ENCODE data around the gene NUTM2D. TPM values are rescaled to one million over a fixed set of nuclear protein-coding genes. Genes with fewer than 3 reads are reported as not detected.
"Not testable (repeated sequence)": the region's sequence is repeated elsewhere in the genome, so short reads cannot be mapped to it uniquely, and the experiment has no call there.

The NUTM2D gene
- total and polyA plus RNA-seq, 2 experiments from 2014 or later: 0.06 to 0.65 TPM

DNA sequence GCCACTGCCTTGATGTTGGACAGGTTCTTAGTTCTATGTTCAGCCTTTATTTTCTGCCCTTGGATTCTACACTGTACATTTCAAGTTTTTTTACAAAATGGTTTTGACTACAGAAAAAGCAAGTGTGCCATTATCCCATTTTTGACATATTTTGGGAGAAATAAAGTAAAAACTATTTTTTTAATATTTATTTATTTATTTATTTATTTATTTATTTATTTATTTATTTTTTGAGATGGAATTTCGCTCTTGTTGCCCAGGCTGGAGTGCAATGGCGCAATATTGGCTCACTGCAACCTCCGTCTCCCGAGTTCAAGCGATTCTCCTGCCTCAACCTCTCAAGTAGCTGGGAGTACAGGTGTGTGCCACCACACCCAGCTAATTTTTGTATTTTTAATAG lies 33.0 kb upstream of the NUTM2D start:
- Histone ChIP-seq H3F3A (ENCODE audit: insufficient read depth) (peaks cover 22% of the 10 kb centered on the region), H3K4me1 (ENCODE audit: insufficient read depth) (peaks cover 19% of the 10 kb centered on the region), H3K79me2 (ENCODE audit: insufficient read depth) (peaks cover 32% of the 10 kb centered on the region)
- H3K9ac ChIP-seq; H3K9me3 ChIP-seq (ENCODE audit: low read depth); H3K4me2 ChIP-seq (ENCODE audit: unreplicated experiment); H3K27me3 ChIP-seq (replicated peaks; ENCODE audit: insufficient read depth); H3K36me3 ChIP-seq (ENCODE audit: low read depth); in situ Hi-C loops (cut with MboI); H3K9me2 ChIP-seq (ENCODE audit: insufficient read depth); H2AFZ ChIP-seq; H3K27ac ChIP-seq; H3K4me3 ChIP-seq; H4K20me1 ChIP-seq (ENCODE audit: insufficient read depth); DNase-seq: not testable (repeated sequence)
- 92 to 100% methylated on average over 2 to 5 of the region's 5 CpGs for WGBS, 2 experiments (ENCODE audit: low coverage in 1 of 2, low lambda C conversion rate in 2 of 2, missing lambda C conversion rate in 2 of 2)

DNA sequence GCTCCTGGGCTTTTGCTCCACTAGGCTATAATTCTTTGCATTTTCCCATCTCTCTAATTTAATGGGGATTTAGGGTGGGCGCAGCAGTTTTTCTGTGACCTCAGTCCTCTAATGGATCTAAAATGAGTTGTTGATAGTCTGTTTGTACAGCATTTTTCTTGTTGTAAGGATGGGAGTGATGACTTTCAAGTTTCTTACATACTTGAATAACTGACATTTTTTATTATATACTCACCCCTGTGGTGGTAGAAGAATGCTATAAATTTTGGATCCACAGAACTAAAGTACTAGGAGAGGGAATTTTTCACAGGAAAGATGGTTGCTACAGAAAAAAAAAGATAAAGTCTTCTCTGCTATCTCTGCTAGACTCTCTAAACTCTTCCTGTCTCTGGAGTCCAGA lies 29.6 kb upstream of the NUTM2D start:
- in situ Hi-C loops (cut with MboI); H3K9me2 ChIP-seq (ENCODE audit: insufficient read depth); H3K36me3 ChIP-seq (ENCODE audit: low read depth); H3K27me3 ChIP-seq (replicated peaks; ENCODE audit: insufficient read depth); H4K20me1 ChIP-seq (ENCODE audit: insufficient read depth); H2AFZ ChIP-seq; H3K9me3 ChIP-seq (ENCODE audit: low read depth): not testable (repeated sequence)
- H3K9ac ChIP-seq: peak overlapping the region; percentile 48
- peaks cover 14% of the 10 kb centered on the region for H3F3A ChIP-seq (ENCODE audit: insufficient read depth)
- 83 to 86% methylated on average over 1 of the region's 1 CpG for WGBS, 2 experiments (ENCODE audit: low coverage in 1 of 2, low lambda C conversion rate in 2 of 2, missing lambda C conversion rate in 2 of 2)
- peak overlapping the region; percentile 33; the same call in 1 of the 2 replicates for H3K4me3 ChIP-seq
- H3K79me2 ChIP-seq (ENCODE audit: insufficient read depth): peaks cover 36% of the 10 kb centered on the region
- peak; percentile 34 for DNase-seq
- H3K27ac ChIP-seq: peak overlapping the region; percentile 55
- peaks cover 20% of the 10 kb centered on the region for H3K4me1 ChIP-seq (ENCODE audit: insufficient read depth)
- peak overlapping the region; percentile 44 for H3K4me2 ChIP-seq (ENCODE audit: unreplicated experiment)

- H4K20me1 ChIP-seq (ENCODE audit: insufficient read depth); H3K9me2 ChIP-seq (ENCODE audit: insufficient read depth); H3K27me3 ChIP-seq (replicated peaks; ENCODE audit: insufficient read depth); H3K9me3 ChIP-seq (ENCODE audit: low read depth); H3K4me3 ChIP-seq; H3K4me2 ChIP-seq (ENCODE audit: unreplicated experiment); in situ Hi-C loops (cut with MboI); DNase-seq; H2AFZ ChIP-seq; H3K9ac ChIP-seq: not testable (repeated sequence)
- Histone ChIP-seq H3K79me2 (ENCODE audit: insufficient read depth) (peaks cover 42% of the 10 kb centered on the region), H3K27ac (peak overlapping the region; percentile 34), H3F3A (ENCODE audit: insufficient read depth) (peaks cover 14% of the 10 kb centered on the region), H3K4me1 (ENCODE audit: insufficient read depth) (peaks cover 20% of the 10 kb centered on the region), H3K36me3 (ENCODE audit: low read depth) (0 out of 2 replicates have a peak, but pooled peaks cover 15% of the 10 kb centered on the region)
- 95 to 98% methylated on average over 2 of the region's 2 CpGs for WGBS, 2 experiments (ENCODE audit: low coverage in 1 of 2, low lambda C conversion rate in 2 of 2, missing lambda C conversion rate in 2 of 2)
Observed at GRCh38 chr10:87329131-87329530, 28.4 kb upstream of the NUTM2D start.

- H3K9me3 ChIP-seq (ENCODE audit: low read depth); in situ Hi-C loops (cut with MboI); H3K27me3 ChIP-seq (replicated peaks; ENCODE audit: insufficient read depth); H2AFZ ChIP-seq; H4K20me1 ChIP-seq (ENCODE audit: insufficient read depth); H3K4me2 ChIP-seq (ENCODE audit: unreplicated experiment); H3K9ac ChIP-seq; H3K4me3 ChIP-seq; H3K9me2 ChIP-seq (ENCODE audit: insufficient read depth); H3K27ac ChIP-seq: not testable (repeated sequence)
- peak; percentile 13 for DNase-seq
- Histone ChIP-seq H3F3A (ENCODE audit: insufficient read depth) (peaks cover 14% of the 10 kb centered on the region), H3K4me1 (ENCODE audit: insufficient read depth) (peaks cover 20% of the 10 kb centered on the region), H3K36me3 (ENCODE audit: low read depth) (peaks cover 20% of the 10 kb centered on the region; the same call in 1 of the 2 replicates), H3K79me2 (ENCODE audit: insufficient read depth) (peaks cover 57% of the 10 kb centered on the region)
- WGBS, 2 experiments (ENCODE audit: low coverage in 1 of 2, low lambda C conversion rate in 2 of 2, missing lambda C conversion rate in 2 of 2): 95 to 97% methylated on average over 1 of the region's 1 CpG
Observed at GRCh38 chr10:87332687-87333086, 24.9 kb upstream of the NUTM2D start.

- WGBS, 2 experiments (ENCODE audit: low coverage in 1 of 2, low lambda C conversion rate in 2 of 2, missing lambda C conversion rate in 2 of 2): 58% methylated on average over 3 of the region's 3 CpGs
- peak; percentile 39 for DNase-seq
- H4K20me1 ChIP-seq (ENCODE audit: insufficient read depth); H3K27me3 ChIP-seq (replicated peaks; ENCODE audit: insufficient read depth); H3K36me3 ChIP-seq (ENCODE audit: low read depth); H3F3A ChIP-seq (ENCODE audit: insufficient read depth); in situ Hi-C loops (cut with MboI); H2AFZ ChIP-seq; H3K9me2 ChIP-seq (ENCODE audit: insufficient read depth); H3K9me3 ChIP-seq (ENCODE audit: low read depth): not testable (repeated sequence)
- Histone ChIP-seq H3K27ac (peak overlapping the region; percentile 66), H3K79me2 (ENCODE audit: insufficient read depth) (peaks cover 67% of the 10 kb centered on the region), H3K4me1 (ENCODE audit: insufficient read depth) (peaks cover 22% of the 10 kb centered on the region), H3K4me3 (peak overlapping the region; percentile 51), H3K9ac (peak overlapping the region; percentile 27; the same call in 1 of the 2 replicates), H3K4me2 (ENCODE audit: unreplicated experiment) (peak overlapping the region; percentile 78)
Observed at GRCh38 chr10:87340411-87340810, 17.1 kb upstream of the NUTM2D start.

GRCh38 chr10:87341546-87342142 lies 15.9 kb upstream of the NUTM2D start:
- Histone ChIP-seq H3K9ac (peak overlapping the region; percentile 89), H3K27ac (peak overlapping the region; percentile 85), H3K4me3 (peak overlapping the region; percentile 87), H3K4me1 (ENCODE audit: insufficient read depth) (peaks cover 22% of the 10 kb centered on the region), H3K79me2 (ENCODE audit: insufficient read depth) (peaks cover 58% of the 10 kb centered on the region)
- H3K9me2 ChIP-seq (ENCODE audit: insufficient read depth); in situ Hi-C loops (cut with MboI); DNase-seq; H3K27me3 ChIP-seq (replicated peaks; ENCODE audit: insufficient read depth); H3K36me3 ChIP-seq (ENCODE audit: low read depth); H3K9me3 ChIP-seq (ENCODE audit: low read depth); H3K4me2 ChIP-seq (ENCODE audit: unreplicated experiment); H4K20me1 ChIP-seq (ENCODE audit: insufficient read depth); H3F3A ChIP-seq (ENCODE audit: insufficient read depth); H2AFZ ChIP-seq: not testable (repeated sequence)
- 2% methylated on average over 17 of the region's 54 CpGs; no CpG with 5 or more reads in 1 of the 2 experiments for WGBS, 2 experiments (ENCODE audit: low coverage in 1 of 2, low lambda C conversion rate in 2 of 2, missing lambda C conversion rate in 2 of 2)

GRCh38 chr10:87342249-87342710 lies 15.3 kb upstream of the NUTM2D start:
- Histone ChIP-seq H3K4me3 (peak overlapping the region; percentile 71), H3K4me1 (ENCODE audit: insufficient read depth) (peaks cover 22% of the 10 kb centered on the region), H3K9ac (peak overlapping the region; percentile 89), H2AFZ (peak overlapping the region; percentile 60; the same call in 1 of the 2 replicates), H3K27ac (peak overlapping the region; percentile 85), H3K79me2 (ENCODE audit: insufficient read depth) (peaks cover 52% of the 10 kb centered on the region)
- H3F3A ChIP-seq (ENCODE audit: insufficient read depth); in situ Hi-C loops (cut with MboI); H4K20me1 ChIP-seq (ENCODE audit: insufficient read depth); H3K27me3 ChIP-seq (replicated peaks; ENCODE audit: insufficient read depth); H3K9me3 ChIP-seq (ENCODE audit: low read depth); H3K36me3 ChIP-seq (ENCODE audit: low read depth); H3K4me2 ChIP-seq (ENCODE audit: unreplicated experiment); H3K9me2 ChIP-seq (ENCODE audit: insufficient read depth): not testable (repeated sequence)
- WGBS, 2 experiments (ENCODE audit: low coverage in 1 of 2, low lambda C conversion rate in 2 of 2, missing lambda C conversion rate in 2 of 2): 0% methylated on average over 29 to 36 of the region's 43 CpGs
- DNase-seq: peak; percentile 86

Data from GM23248 (cell line).